ENCODE measurements around the gene MEGF6.

- TF ChIP-seq FOSL1 (IDR thresholded peaks at IDR 0.05; ENCODE audit: insufficient read depth, low read depth, low read length) (no peak), ZNF274 (IDR thresholded peaks at IDR 0.05; ENCODE audit: borderline replicate concordance, extremely low read depth, low read length) (no peak)
Measured at GRCh38 chr1:3620708-3621107, 9.4 kb upstream of the MEGF6 start.

All from H1 (cell line).